Peyer's patch (tissue), 4 donors: ENCODE results near the gene LZTR1.

Source experiments
- CTCF ChIP-seq, 6 experiments: fragments of 450-650 bp in 4 of 6; fragments of 200-600 bp in 2 of 6; sonication (generic) in 1 of 6; IDR thresholded peaks; one replicate each; pipeline ENCODE4 v1.5.1; 2017 to 2019; ENCODE audit warnings: antibody characterized with exemption in 6 of 6, mild to moderate bottlenecking in 3 of 6, moderate library complexity in 1 of 6
- POLR2A ChIP-seq, 2 donors: fragments of 450-650 bp; IDR thresholded peaks; one replicate each; pipeline ENCODE4 v1.5.1; 2017; ENCODE audit warnings: antibody characterized with exemption in 2 of 2, mild to moderate bottlenecking in 2 of 2, moderate library complexity in 2 of 2

- TF ChIP-seq CTCF (IDR thresholded peaks at IDR 0.05), result no peak
- no peak for TF ChIP-seq POLR2A (IDR thresholded peaks at IDR 0.05)
These were observed 4.5 kb upstream of the LZTR1 start for GRCh38 chr22:20977516-20978170.
